ENCODE results near the gene ARHGEF10L.

ARHGEF10L gene

DNA sequence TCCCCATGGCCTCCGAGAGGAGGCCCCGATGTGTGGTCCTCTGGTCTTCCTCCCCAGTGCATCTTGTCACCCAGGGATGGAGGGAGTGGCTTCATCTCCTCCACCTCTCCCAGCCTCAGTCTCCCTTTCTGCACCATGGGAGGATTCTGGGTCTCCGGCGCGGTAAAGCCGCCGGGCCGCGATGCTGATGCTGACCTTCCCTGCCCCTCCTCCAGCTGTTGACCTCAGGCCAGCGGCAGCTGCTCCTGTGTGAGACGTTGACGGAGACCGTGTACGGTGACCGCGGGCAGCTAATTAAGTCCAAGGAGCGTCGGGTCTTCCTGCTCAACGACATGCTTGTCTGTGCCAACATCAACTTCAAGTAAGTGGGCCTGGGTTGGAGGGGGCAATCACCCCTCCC is 92.6 kb downstream of the ARHGEF10L start:
- no peak for DNase-seq (ENCODE audit: low read depth in 2 of 2)

- no peak for DNase-seq (ENCODE audit: low read depth in 2 of 2)
Measured at GRCh38 chr1:17632541-17633184, 93.2 kb downstream of the ARHGEF10L start.

GRCh38 chr1:17633654-17634053 is 94.2 kb downstream of the ARHGEF10L start:
- no peak for DNase-seq (ENCODE audit: low read depth in 2 of 2)

DNA sequence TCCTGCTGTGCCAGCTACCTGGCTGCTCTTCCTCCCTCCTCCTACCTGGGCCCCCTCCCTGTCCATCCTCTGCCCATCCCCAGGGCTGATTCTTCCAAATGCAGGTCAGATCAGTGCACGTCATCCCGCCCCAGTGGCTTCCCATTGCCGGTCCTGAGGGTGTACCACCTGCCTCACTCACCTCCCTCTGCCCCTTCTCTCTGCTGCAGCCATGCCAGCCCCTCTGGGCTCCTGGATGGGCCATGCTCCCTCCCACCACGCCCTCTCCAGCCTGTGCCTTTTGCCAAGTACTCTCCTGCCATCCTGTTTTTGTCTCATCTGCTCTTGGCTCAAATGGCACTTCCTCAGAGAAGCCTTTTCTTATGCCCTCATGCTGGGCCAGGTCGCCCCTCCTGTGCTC is 95.8 kb downstream of the ARHGEF10L start:
- DNase-seq (ENCODE audit: low read depth in 2 of 2), result no peak

DNA sequence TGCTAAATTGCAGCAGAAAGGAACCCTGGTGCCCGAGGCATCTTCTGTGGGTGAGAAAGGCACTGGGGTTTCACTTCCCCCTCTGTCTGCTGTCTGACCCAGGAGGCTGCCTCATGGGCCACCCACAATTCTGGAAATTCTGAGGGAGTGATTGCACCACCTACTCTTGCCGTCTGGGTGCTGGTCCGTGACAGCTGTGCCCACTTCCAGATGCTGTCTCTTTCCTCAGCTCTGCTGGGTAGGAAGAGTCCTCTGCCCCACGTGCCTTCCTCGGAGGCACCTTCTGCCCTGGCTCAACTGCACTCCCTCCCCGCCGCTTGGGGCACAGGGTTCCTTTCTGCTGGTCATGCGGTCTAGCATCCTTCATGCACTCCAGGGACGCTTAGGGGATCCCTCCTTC is 96.3 kb downstream of the ARHGEF10L start:
- no peak for DNase-seq (ENCODE audit: low read depth in 2 of 2)

DNA sequence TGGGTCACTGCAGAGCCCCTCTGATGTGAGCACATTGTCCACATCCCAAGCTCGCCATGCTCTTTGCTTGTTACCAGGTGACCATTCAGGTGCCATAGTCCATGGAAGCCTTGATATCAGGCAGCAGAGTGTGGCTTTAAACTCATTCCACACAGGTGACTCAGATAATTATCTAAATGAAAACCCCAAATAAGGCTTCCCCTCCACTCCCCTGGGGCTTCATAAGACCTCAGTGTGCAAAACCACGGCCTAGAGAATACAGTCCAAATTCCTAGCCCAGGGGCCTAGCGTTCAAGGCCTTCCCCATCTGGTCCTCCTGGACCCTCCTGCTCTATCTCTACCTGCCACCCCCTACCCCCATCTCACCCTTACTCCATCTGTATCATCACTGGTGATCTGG is 97.1 kb downstream of the ARHGEF10L start:
- DNase-seq (ENCODE audit: low read depth in 2 of 2), result no peak

DNA sequence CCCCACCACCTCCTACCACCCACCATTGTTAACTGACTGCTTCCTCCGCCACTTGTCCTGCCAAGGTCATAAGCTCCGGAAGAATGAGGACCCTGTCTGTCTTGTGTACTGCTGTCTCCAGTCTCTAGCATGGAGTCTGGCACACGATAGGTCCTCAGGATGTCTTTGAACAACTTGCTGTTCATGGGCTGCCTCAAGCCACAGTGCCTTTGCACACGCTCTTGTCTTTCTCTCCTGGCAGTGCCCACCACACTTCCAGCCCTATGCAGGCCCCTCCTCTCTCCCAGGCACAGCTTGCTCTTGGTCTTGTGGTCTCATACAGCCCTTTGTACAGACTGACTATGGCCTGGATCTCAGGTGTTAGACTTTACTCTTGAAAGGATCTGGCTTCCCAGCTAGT is 97.6 kb downstream of the ARHGEF10L start:
- no peak for DNase-seq (ENCODE audit: low read depth in 2 of 2)

- DNase-seq (ENCODE audit: low read depth in 2 of 2), result no peak
Measured at GRCh38 chr1:17639703-17640340, 100.3 kb downstream of the ARHGEF10L start.

DNA sequence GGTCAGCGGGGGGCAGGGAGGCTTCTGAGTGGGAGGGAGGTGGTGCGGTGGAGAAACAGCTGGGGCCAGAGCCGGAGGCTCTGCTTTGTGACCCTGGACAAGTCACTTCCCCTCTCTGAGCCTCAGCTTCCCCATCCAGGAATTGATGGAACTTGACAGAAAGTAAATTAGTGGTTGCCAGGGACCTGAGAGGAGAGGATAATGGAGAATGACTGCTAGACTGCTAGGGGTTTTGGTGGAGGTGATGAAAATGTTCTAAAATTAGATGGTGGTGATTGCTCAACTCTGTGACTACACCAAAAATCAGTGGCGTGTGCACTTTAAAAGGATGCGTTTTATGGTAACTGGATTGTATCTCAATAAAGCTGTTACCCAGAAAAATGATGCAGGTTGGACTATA is 100.9 kb downstream of the ARHGEF10L start:
- DNase-seq (ENCODE audit: low read depth in 2 of 2), result no peak

- no peak for DNase-seq (ENCODE audit: low read depth in 2 of 2)
Measured at GRCh38 chr1:17640975-17641374, 101.5 kb downstream of the ARHGEF10L start.

- DNase-seq (ENCODE audit: low read depth in 2 of 2), result no peak
Measured at GRCh38 chr1:17642169-17642568, 102.7 kb downstream of the ARHGEF10L start.

DNA sequence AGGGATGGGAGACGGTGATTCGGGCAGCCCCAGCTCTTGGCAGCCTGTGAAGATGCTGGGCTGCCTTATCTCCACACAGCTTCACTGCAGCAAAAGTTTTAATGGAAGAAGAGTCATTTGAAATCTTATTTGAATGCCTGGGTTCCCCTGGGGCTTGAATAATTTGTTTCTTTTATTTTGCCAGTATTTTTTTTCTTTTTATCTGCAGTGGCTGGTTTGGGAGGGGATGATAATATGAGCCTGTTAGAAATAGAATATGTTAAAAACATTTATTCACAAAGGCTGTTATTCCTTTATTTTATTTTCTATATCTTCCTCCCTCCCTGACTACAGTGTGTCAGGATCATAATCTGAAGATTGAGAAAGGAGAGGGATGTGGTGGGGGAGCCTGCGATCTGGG is 103.4 kb downstream of the ARHGEF10L start:
- DNase-seq (ENCODE audit: low read depth in 2 of 2), result no peak

GRCh38 chr1:17643861-17644703 is 104.6 kb downstream of the ARHGEF10L start:
- no peak for DNase-seq (ENCODE audit: low read depth in 2 of 2)

GRCh38 chr1:17645068-17645911 is 105.8 kb downstream of the ARHGEF10L start:
- DNase-seq (ENCODE audit: low read depth in 2 of 2), result no peak

DNA sequence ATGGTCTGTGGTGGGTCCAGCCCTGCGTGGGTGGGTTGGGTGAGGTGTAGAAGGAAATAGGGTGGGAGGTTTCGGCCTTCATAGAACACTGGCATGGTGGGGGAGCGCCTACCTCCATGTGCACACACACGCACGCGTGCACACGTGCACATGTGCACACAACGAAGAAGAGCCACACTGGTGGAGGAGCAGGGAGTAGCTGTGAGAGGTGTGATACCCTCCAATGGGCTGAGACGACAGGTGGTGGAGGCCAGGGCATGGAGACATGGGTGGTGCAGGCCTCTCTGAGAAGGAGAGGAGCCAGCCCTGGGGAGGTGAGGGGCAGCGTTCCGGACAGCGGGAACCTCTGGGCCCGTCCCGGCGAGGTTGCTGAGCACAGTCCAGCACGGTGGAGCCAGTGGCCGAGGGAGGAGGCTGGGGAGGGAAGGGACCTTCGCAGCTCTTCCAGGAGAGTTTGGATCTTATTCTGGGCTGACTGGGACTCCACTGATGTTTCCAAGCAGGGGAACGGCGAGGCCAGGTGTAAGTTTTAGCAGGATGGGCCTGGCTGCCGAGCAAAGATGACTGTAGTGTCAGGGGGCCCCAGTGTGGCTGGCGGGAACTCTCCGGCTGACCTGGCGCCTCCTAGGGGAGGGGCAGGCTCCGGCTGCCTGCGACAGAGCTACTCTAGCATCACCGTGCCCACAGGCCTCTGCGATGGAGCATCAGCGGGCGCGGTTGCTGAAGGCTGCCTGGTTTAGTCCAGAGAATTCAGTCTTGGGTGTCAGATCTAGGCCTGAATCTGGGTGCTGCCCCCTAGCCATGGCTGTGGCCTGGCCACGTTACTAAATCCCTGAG is 107.2 kb downstream of the ARHGEF10L start:
- no peak for DNase-seq (ENCODE audit: low read depth in 2 of 2)

DNA sequence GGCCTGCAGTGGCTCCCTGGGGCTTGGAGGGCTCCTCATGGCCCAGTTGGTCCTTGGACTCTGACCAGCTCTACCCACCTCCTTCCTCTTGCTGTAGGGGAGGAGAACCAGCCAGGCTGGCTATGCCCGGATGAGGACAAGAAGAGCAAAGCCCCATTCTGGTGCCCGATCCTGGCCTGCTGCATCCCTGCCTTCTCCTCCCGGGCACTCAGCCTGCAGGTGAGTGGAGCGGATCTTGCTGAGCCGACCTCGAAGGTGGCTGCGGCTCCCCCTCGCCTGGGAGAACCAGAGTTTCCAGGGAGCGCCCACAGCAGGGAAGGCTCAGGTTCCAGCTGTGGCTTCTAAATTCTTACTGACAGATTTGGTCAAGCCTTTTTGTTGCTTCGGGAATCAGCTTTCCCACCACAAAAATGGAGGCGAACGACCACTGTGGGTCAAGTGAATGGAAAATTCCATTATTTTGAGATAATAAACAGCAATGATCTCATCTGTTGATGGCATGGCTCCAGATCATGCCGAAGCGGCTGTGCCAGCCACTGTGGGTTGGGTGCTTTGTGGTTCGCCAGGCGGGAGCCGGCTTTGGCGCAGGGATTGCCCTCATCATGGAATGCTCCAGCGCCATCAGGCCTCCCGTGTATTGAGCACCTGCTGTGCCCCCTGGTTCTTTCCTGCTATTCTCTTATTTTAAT is 109.1 kb downstream of the ARHGEF10L start:
- DNase-seq (ENCODE audit: low read depth in 2 of 2), result no peak

DNA sequence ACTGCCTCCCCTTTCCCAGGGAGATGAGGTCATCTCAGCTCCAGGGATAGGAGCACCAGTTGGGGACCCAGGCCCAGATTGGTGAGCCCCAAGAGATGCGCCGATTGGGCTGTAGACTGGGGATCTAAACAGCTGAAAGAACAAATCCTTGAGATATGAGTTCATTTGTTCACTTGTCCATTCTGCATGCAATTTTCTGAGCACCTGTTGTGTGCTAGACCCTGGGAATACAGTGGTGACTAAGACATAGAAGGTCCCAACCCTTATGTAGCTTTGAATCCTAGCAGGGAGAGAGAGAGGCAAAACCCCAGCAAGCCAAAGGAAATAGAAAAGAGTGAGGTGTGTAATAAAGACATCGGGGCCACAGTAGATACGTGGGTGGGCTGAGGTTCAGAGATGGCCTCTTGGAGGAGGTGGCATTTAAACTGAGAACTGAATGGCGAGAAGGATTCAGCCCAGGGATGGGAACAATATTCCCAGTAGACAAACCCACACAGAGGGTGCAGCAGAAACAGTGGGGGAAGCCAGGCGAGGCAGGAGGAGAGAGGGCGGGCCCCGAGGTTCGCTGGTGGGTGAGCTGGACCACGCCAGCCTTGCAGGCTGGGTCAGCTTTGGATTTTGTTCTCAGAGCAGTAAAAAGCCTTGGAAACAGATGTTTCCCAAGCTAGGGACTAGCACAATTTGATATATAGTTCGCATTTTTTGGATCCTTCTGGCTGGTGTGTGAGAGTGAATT is 110.0 kb downstream of the ARHGEF10L start:
- DNase-seq (ENCODE audit: low read depth in 2 of 2), result no peak

DNA sequence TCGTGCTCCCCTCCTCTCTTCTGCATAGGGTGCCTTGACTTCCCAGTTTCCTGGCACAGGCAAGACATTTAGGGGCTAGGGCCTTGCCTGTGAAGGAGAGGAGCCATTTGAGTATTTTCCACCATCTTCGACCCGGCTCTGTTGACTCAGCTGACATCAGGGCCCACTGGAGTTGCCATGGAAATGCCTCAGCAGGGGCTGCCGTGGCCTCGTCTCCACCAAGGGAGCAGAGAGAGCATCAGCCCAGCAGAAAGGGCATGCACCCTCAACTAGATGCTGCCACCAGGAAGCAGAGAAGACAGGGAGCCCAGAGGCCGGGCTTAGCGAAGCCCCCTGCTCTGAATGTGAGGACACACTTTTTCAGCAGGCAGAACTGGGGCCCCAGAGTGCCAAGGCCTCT is 113.8 kb downstream of the ARHGEF10L start:
- no peak for DNase-seq (ENCODE audit: low read depth in 2 of 2)

DNA sequence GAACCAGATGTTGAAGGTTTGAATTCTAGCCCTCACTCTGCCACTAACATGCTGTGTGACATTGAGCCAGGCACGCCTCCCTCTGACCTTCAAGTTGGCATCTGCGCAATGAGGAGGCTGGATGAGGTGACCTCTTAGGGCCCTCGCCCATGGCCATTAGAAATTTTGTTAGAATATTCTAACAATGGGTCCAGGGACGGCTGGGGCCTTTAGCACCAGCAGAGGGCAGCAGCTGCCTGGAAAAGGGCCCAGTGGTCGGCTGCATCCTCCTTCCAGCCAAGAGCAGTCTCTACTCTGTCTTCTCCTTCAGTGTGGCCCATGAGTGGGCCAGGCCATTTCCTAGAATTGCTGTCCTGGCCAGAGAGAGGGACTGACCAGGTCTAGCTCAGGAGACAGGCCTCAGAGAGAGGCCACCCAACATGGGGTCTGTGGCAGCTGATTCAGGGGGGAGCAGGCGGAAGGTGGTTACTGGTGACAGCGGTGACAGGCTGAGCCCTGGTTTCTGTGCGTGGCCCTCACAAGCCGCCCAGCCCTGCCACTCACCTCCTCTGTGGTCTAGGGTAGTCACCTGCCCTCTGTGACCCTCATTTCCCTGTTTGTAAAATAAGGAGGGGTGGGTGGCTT is 114.3 kb downstream of the ARHGEF10L start:
- no peak for DNase-seq (ENCODE audit: low read depth in 2 of 2)

All from stimulated activated CD8-positive, alpha-beta memory T cell treated with anti-CD3 and anti-CD28 coated beads, Interleukin-15, amount 100 ng/mL, for 48 hours (primary cell).